GM23338 (cell line): ENCODE results near the gene ITPRID2. TPM values are rescaled to one million over a fixed set of nuclear protein-coding genes. Genes with fewer than 3 reads are reported as not detected.
A peak's percentile ranks its signal among the peaks of the same experiment; 100 is the strongest.

Source experiments
- ATAC-seq: fragments of 200-7000 bp; cut with Tn5 transposase; 3 replicates; pipeline ENCODE4 v1.9.1; 2020
- DNase-seq: peaks from one replicate; pipeline ENCODE4 v3.0.0-alpha.2; 2015; ENCODE audit warnings: low spot score
- H2AFZ ChIP-seq: fragments of 200-600 bp; sonication (generic); 2 replicates; pipeline ENCODE4 v1.8.0; 2016; ENCODE audit warnings: antibody characterized with exemption, mild to moderate bottlenecking, moderate library complexity
- H3F3A ChIP-seq: fragments of 200-600 bp; sonication (generic); replicated peaks from 2 replicates; pipeline ENCODE4 v1.8.0; 2017; ENCODE audit warnings: antibody characterized with exemption, mixed run types, low read depth
- H3K27ac ChIP-seq: fragments of 200-600 bp; sonication (generic); 2 replicates; pipeline ENCODE4 v1.6.1; 2016; ENCODE audit warnings: low read depth
- H3K27me3 ChIP-seq: fragments of 200-600 bp; sonication (generic); 2 replicates; pipeline ENCODE4 v1.8.0; 2016; ENCODE audit warnings: mild to moderate bottlenecking, mixed run types, moderate library complexity; ENCODE audit not compliant: insufficient read depth
- H3K36me3 ChIP-seq: fragments of 200-600 bp; sonication (generic); 2 replicates; pipeline ENCODE4 v1.8.0; 2016; ENCODE audit warnings: mild to moderate bottlenecking; ENCODE audit not compliant: insufficient read depth
- H3K4me1 ChIP-seq: fragments of 200-600 bp; sonication (generic); 2 replicates; pipeline ENCODE4 v1.8.0; 2016; ENCODE audit warnings: mild to moderate bottlenecking, moderate library complexity; ENCODE audit not compliant: insufficient read depth
- H3K4me2 ChIP-seq: fragments of 200-600 bp; sonication (generic); 2 replicates; pipeline ENCODE4 v1.7.1; 2017; ENCODE audit warnings: mixed run types
- H3K4me3 ChIP-seq: fragments of 200-600 bp; sonication (generic); 2 replicates; pipeline ENCODE4 v1.6.1; 2016; ENCODE audit warnings: mixed run types
- H3K79me2 ChIP-seq: fragments of 200-600 bp; sonication (generic); replicated peaks from 2 replicates; pipeline ENCODE4 v1.8.0; 2017; ENCODE audit warnings: mild to moderate bottlenecking; ENCODE audit not compliant: insufficient read depth
- H3K9me2 ChIP-seq: fragments of 200-600 bp; sonication (generic); 2 replicates; pipeline ENCODE4 v1.8.0; 2017; ENCODE audit not compliant: insufficient read depth
- H4K20me1 ChIP-seq: fragments of 200-600 bp; sonication (generic); replicated peaks from 2 replicates; pipeline ENCODE4 v1.8.0; 2017; ENCODE audit warnings: mild to moderate bottlenecking; ENCODE audit not compliant: insufficient read depth
- H3K27ac Mint-ChIP-seq: 2 replicates; pipeline ENCODE4 v1.8.0; 2020; ENCODE audit warnings: inconsistent platforms, mild to moderate bottlenecking, moderate library complexity, mixed read lengths
- H3K27me3 Mint-ChIP-seq: 3 replicates; pipeline ENCODE4 v1.8.0; 2022; ENCODE audit warnings: low read depth, mild to moderate bottlenecking, moderate library complexity, mixed read lengths, inconsistent platforms; ENCODE audit not compliant: insufficient read depth, poor library complexity
- H3K36me3 Mint-ChIP-seq: 3 replicates; pipeline ENCODE4 v1.8.0; 2021; ENCODE audit warnings: low read depth, mild to moderate bottlenecking, inconsistent platforms, moderate library complexity, mixed read lengths
- H3K4me1 Mint-ChIP-seq: 3 replicates; pipeline ENCODE4 v1.8.0; 2020; ENCODE audit warnings: mild to moderate bottlenecking, inconsistent platforms, mixed read lengths
- H3K4me3 Mint-ChIP-seq: 3 replicates; pipeline ENCODE4 v1.8.0; 2021; ENCODE audit warnings: moderate library complexity, mild to moderate bottlenecking, inconsistent platforms, mixed read lengths
- H3K9me3 Mint-ChIP-seq: 3 replicates; pipeline ENCODE4 v1.8.0; 2020; ENCODE audit warnings: moderate library complexity, mild to moderate bottlenecking, inconsistent platforms, mixed read lengths
- EZH2phosphoT487 ChIP-seq: fragments of 200-600 bp; sonication (generic); IDR thresholded peaks from one replicate; pipeline ENCODE4 v1.8.1; 2018; ENCODE audit warnings: antibody characterized with exemption; ENCODE audit not compliant: unreplicated experiment
- JUNB ChIP-seq: IDR thresholded peaks from one replicate; pipeline ENCODE4 v1.6.1; 2016; ENCODE audit warnings: antibody characterized with exemption; ENCODE audit not compliant: unreplicated experiment
- POLR2AphosphoS5 ChIP-seq: IDR thresholded peaks from 2 replicates; pipeline ENCODE4 v1.6.1; 2016; ENCODE audit warnings: antibody characterized with exemption, low read depth
- STAT1 ChIP-seq: IDR thresholded peaks from one replicate; pipeline ENCODE4 v1.6.1; 2016; ENCODE audit warnings: antibody characterized with exemption; ENCODE audit not compliant: unreplicated experiment
- ZNF114 ChIP-seq: fragments of 250-450 bp; sonication (Bioruptor Pico); IDR thresholded peaks from 2 replicates; pipeline ENCODE4 v1.5.0; 2020; ENCODE audit warnings: mild to moderate bottlenecking, moderate library complexity
- polyA plus RNA-seq: library from polyadenylated mRNA; unstranded; fragments of >200 nt; fragmentation: Nextera tagmentation; extraction: Ambion mirVana; gene quantifications from 2 replicates; pipeline ENCODE4 v1.2.1, GENCODE V29; 2016
- total RNA-seq: library from RNA; depleted of rRNA; stranded (reverse); fragments of >200 nt; shearing (Covaris generic); gene quantifications from 2 replicates; pipeline ENCODE4 v1.2.3, GENCODE V29; 2014
- TF ChIP-seq, protein P1 (sequence below): fragments of 250-450 bp; sonication (Bioruptor Pico); IDR thresholded peaks from 2 replicates; pipeline ENCODE4 v1.5.0; 2020; ENCODE audit warnings: mild to moderate bottlenecking, moderate library complexity
- TF ChIP-seq, protein P2 (sequence below), 2 experiments: fragments of 200-600 bp in 1 of 2; sonication (generic) in 1 of 2; conservative IDR thresholded peaks; 2 replicates each; pipeline versions ENCODE4 v1.5.1 to v1.6.1; 2016 to 2017; ENCODE audit warnings: antibody characterized with exemption in 2 of 2, low read depth in 2 of 2, mild to moderate bottlenecking in 2 of 2, moderate library complexity in 1 of 2

The ITPRID2 gene
- total and polyA plus RNA-seq, 2 experiments from 2014 or later, result 4.4 to 12.0 TPM

DNA sequence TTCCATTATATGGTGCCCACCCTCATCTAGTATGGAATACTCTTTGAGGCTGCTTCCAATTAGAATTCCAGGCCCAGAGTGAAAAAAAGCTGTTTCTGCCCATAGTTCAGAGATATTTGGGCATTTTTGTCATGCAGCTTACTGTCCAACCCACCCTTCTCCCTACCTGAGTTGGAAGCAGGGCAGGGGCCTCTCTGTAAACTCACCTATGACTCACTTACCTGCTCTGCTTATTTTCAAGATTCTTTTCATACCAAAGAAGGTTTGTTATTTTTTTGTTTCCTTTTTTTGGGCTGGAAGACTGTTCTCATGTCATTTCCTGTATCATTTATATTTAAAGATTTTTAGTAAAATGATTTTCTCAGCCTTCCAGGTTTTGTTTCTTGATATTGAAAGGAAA lies 55.7 kb downstream of the ITPRID2 start:
- TF ChIP-seq, protein P1, sequence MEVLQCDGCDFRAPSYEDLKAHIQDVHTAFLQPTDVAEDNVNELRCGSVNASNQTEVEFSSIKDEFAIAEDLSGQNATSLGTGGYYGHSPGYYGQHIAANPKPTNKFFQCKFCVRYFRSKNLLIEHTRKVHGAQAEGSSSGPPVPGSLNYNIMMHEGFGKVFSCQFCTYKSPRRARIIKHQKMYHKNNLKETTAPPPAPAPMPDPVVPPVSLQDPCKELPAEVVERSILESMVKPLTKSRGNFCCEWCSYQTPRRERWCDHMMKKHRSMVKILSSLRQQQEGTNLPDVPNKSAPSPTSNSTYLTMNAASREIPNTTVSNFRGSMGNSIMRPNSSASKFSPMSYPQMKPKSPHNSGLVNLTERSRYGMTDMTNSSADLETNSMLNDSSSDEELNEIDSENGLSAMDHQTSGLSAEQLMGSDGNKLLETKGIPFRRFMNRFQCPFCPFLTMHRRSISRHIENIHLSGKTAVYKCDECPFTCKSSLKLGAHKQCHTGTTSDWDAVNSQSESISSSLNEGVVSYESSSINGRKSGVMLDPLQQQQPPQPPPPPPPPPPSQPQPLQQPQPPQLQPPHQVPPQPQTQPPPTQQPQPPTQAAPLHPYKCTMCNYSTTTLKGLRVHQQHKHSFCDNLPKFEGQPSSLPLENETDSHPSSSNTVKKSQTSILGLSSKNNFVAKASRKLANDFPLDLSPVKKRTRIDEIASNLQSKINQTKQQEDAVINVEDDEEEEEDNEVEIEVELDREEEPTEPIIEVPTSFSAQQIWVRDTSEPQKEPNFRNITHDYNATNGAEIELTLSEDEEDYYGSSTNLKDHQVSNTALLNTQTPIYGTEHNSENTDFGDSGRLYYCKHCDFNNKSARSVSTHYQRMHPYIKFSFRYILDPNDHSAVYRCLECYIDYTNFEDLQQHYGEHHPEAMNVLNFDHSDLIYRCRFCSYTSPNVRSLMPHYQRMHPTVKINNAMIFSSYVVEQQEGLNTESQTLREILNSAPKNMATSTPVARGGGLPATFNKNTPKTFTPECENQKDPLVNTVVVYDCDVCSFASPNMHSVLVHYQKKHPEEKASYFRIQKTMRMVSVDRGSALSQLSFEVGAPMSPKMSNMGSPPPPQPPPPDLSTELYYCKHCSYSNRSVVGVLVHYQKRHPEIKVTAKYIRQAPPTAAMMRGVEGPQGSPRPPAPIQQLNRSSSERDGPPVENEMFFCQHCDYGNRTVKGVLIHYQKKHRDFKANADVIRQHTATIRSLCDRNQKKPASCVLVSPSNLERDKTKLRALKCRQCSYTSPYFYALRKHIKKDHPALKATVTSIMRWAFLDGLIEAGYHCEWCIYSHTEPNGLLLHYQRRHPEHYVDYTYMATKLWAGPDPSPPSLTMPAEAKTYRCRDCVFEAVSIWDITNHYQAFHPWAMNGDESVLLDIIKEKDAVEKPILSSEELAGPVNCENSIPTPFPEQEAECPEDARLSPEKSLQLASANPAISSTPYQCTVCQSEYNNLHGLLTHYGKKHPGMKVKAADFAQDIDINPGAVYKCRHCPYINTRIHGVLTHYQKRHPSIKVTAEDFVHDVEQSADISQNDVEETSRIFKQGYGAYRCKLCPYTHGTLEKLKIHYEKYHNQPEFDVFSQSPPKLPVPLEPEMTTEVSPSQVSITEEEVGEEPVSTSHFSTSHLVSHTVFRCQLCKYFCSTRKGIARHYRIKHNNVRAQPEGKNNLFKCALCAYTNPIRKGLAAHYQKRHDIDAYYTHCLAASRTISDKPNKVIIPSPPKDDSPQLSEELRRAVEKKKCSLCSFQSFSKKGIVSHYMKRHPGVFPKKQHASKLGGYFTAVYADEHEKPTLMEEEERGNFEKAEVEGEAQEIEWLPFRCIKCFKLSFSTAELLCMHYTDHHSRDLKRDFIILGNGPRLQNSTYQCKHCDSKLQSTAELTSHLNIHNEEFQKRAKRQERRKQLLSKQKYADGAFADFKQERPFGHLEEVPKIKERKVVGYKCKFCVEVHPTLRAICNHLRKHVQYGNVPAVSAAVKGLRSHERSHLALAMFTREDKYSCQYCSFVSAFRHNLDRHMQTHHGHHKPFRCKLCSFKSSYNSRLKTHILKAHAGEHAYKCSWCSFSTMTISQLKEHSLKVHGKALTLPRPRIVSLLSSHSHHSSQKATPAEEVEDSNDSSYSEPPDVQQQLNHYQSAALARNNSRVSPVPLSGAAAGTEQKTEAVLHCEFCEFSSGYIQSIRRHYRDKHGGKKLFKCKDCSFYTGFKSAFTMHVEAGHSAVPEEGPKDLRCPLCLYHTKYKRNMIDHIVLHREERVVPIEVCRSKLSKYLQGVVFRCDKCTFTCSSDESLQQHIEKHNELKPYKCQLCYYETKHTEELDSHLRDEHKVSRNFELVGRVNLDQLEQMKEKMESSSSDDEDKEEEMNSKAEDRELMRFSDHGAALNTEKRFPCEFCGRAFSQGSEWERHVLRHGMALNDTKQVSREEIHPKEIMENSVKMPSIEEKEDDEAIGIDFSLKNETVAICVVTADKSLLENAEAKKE, result no peak
- TF ChIP-seq POLR2AphosphoS5, result no peak
- TF ChIP-seq, protein P2, sequence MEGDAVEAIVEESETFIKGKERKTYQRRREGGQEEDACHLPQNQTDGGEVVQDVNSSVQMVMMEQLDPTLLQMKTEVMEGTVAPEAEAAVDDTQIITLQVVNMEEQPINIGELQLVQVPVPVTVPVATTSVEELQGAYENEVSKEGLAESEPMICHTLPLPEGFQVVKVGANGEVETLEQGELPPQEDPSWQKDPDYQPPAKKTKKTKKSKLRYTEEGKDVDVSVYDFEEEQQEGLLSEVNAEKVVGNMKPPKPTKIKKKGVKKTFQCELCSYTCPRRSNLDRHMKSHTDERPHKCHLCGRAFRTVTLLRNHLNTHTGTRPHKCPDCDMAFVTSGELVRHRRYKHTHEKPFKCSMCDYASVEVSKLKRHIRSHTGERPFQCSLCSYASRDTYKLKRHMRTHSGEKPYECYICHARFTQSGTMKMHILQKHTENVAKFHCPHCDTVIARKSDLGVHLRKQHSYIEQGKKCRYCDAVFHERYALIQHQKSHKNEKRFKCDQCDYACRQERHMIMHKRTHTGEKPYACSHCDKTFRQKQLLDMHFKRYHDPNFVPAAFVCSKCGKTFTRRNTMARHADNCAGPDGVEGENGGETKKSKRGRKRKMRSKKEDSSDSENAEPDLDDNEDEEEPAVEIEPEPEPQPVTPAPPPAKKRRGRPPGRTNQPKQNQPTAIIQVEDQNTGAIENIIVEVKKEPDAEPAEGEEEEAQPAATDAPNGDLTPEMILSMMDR (conservative IDR thresholded peaks at IDR 0.05; ENCODE audit: low read depth in 2 of 2), result no peak
- TF ChIP-seq JUNB, result no peak
- TF ChIP-seq ZNF114 (CRISPR knock-in tag), result no peak
- TF ChIP-seq EZH2phosphoT487, result no peak
- TF ChIP-seq STAT1, result no peak
- Histone ChIP-seq H3K27ac (no peak overlapping the region), H3F3A (no peaks in the 10 kb centered on the region), H3K4me2 (no peak overlapping the region), H3K27me3 (no peaks in the 10 kb centered on the region), H4K20me1 (no peaks in the 10 kb centered on the region), H2AFZ (no peak overlapping the region; the same call in 1 of the 2 replicates), H3K9me2 (peaks cover 4% of the 10 kb centered on the region; the same call in 1 of the 2 replicates), H3K4me3 (no peak overlapping the region), H3K4me1 (peaks cover 6% of the 10 kb centered on the region; the same call in 1 of the 2 replicates), H3K79me2 (no peaks in the 10 kb centered on the region), H3K36me3 (no peaks in the 10 kb centered on the region)
- DNase-seq, result peak; percentile 1
- no peaks in the 10 kb centered on the region for H3K9me3 Mint-ChIP-seq
- no peaks in the 10 kb centered on the region for H3K27me3 Mint-ChIP-seq
- H3K4me1 Mint-ChIP-seq, result no peaks in the 10 kb centered on the region; the same call in 2 of the 3 replicates
- no peak overlapping the region for H3K4me3 Mint-ChIP-seq
- no peak for ATAC-seq
- H3K27ac Mint-ChIP-seq, result no peak overlapping the region
- no peaks in the 10 kb centered on the region for H3K36me3 Mint-ChIP-seq
